ENCODE data around the gene SLC18A2.
"Not testable (repeated sequence)": the region's sequence is repeated elsewhere in the genome, so short reads cannot be mapped to it uniquely, and the experiment has no call there.

SLC18A2 gene

GRCh38 chr10:117266400-117266799 is 25.5 kb downstream of the SLC18A2 start:
- no peak for DNase-seq

- no peak for DNase-seq
Measured at GRCh38 chr10:117266812-117267211, 25.9 kb downstream of the SLC18A2 start.

GRCh38 chr10:117268258-117268657 is 27.3 kb downstream of the SLC18A2 start:
- no peak for DNase-seq

- DNase-seq, result no peak
Measured at GRCh38 chr10:117268907-117269306, 28.0 kb downstream of the SLC18A2 start.

- DNase-seq, result no peak
Measured at GRCh38 chr10:117271427-117271826, 30.5 kb downstream of the SLC18A2 start.

GRCh38 chr10:117272195-117273076 is 31.5 kb downstream of the SLC18A2 start:
- no peak for DNase-seq

- DNase-seq, result no peak
Measured at GRCh38 chr10:117273980-117274379, 33.1 kb downstream of the SLC18A2 start.

GRCh38 chr10:117274509-117274908 is 33.6 kb downstream of the SLC18A2 start:
- no peak for DNase-seq

GRCh38 chr10:117275121-117275520 is 34.2 kb downstream of the SLC18A2 start:
- no peak for DNase-seq

GRCh38 chr10:117277675-117278074 is 36.8 kb downstream of the SLC18A2 start:
- DNase-seq, result no peak

- no peak for DNase-seq
Measured at GRCh38 chr10:117284716-117285494, 44.0 kb downstream of the SLC18A2 start.

- DNase-seq, result not testable (repeated sequence)
Measured at GRCh38 chr10:117290872-117291271, 50.0 kb downstream of the SLC18A2 start.

GRCh38 chr10:117294039-117294645 is 53.2 kb downstream of the SLC18A2 start:
- DNase-seq, result no peak

GRCh38 chr10:117294735-117295134 is 53.8 kb downstream of the SLC18A2 start:
- DNase-seq, result no peak

- no peak for DNase-seq
Measured at GRCh38 chr10:117298219-117298618, 57.3 kb downstream of the SLC18A2 start.

GRCh38 chr10:117299435-117299834 is 58.5 kb downstream of the SLC18A2 start:
- no peak for DNase-seq

GRCh38 chr10:117300671-117301070 is 59.8 kb downstream of the SLC18A2 start:
- DNase-seq, result no peak

GRCh38 chr10:117303451-117303850 is 62.5 kb downstream of the SLC18A2 start:
- DNase-seq, result not testable (repeated sequence)

GRCh38 chr10:117306674-117307073 is 65.8 kb downstream of the SLC18A2 start:
- DNase-seq, result no peak

- no peak for DNase-seq
Measured at GRCh38 chr10:117311261-117311660, 70.3 kb downstream of the SLC18A2 start.

GRCh38 chr10:117312430-117312829 is 71.5 kb downstream of the SLC18A2 start:
- no peak for DNase-seq

GRCh38 chr10:117313641-117314040 is 72.7 kb downstream of the SLC18A2 start:
- no peak for DNase-seq

GRCh38 chr10:117316701-117317100 is 75.8 kb downstream of the SLC18A2 start:
- no peak for DNase-seq

- DNase-seq, result no peak
Measured at GRCh38 chr10:117318909-117319308, 78.0 kb downstream of the SLC18A2 start.

All from activated CD4-positive, alpha-beta T cell treated with anti-CD3 and anti-CD28 coated beads, Interleukin-2, Interleukin-6, amounts not matched to agents 100 ng/mL and 50 ng/mL, durations not matched to agents 16 hours and 8 hours (primary cell).